Measurements from ENCODE around the gene UBAP1. TPM values are rescaled to one million over a fixed set of nuclear protein-coding genes. Genes with fewer than 3 reads are reported as not detected.
"Not testable (repeated sequence)": the region's sequence is repeated elsewhere in the genome, so short reads cannot be mapped to it uniquely, and the experiment has no call there.

The UBAP1 gene
- total RNA-seq, 1 donor from 2014 or later: 30.6 TPM

- POLR2A ChIA-PET: no interaction called here
- H3K27me3 Mint-ChIP-seq: no peaks in the 10 kb centered on the region
- CTCF ChIA-PET: interaction anchor here (2.0 kb wide), 1 partner anchor 228 kb away, joined by 5 read pairs; no protein-coding TSS in a partner anchor
- peaks cover 67% of the 10 kb centered on the region for H3K36me3 Mint-ChIP-seq (ENCODE audit: low read depth)
- no peaks in the 10 kb centered on the region for H3K9me3 Mint-ChIP-seq
- DNase-seq: no peak
- no peaks in the 10 kb centered on the region for H3K4me1 Mint-ChIP-seq
- ATAC-seq (ENCODE audit: low read depth): no peak
- H3K27ac Mint-ChIP-seq: no peak overlapping the region
- no peak overlapping the region for H3K4me3 Mint-ChIP-seq
- TF ChIP-seq, protein P1, sequence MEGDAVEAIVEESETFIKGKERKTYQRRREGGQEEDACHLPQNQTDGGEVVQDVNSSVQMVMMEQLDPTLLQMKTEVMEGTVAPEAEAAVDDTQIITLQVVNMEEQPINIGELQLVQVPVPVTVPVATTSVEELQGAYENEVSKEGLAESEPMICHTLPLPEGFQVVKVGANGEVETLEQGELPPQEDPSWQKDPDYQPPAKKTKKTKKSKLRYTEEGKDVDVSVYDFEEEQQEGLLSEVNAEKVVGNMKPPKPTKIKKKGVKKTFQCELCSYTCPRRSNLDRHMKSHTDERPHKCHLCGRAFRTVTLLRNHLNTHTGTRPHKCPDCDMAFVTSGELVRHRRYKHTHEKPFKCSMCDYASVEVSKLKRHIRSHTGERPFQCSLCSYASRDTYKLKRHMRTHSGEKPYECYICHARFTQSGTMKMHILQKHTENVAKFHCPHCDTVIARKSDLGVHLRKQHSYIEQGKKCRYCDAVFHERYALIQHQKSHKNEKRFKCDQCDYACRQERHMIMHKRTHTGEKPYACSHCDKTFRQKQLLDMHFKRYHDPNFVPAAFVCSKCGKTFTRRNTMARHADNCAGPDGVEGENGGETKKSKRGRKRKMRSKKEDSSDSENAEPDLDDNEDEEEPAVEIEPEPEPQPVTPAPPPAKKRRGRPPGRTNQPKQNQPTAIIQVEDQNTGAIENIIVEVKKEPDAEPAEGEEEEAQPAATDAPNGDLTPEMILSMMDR (IDR thresholded peaks at IDR 0.05): no peak
- intact Hi-C loops (cut with micrococcal nuclease): loop anchor here (5.0 kb wide), 1 partner anchor 63 kb away; the partner anchor contains the start of gene UBAP1
These were observed 61.2 kb downstream of the UBAP1 start for GRCh38 chr9:34240006-34240405.

DNA sequence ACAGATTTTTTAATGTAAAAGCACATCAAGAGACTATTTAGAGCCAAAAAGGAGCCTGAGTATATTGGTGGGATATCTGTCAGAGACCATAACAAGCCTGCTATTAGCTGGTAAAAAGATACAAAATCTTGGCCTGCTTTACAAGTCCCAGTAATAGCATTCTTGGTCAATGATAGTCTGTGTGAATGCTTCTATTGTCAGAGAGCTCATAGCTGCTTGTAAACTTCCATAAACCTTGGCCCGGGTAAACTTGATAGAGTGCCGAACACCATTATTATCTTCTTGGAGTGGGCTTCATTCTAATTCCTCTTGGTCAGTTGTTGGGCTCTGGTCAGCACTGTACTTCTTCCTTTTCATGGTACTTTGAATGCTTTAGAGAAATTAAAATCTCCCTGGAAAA is 64.0 kb downstream of the UBAP1 start:
- ChIA-PET CTCF (no interaction called here), POLR2A (no interaction called here)
- no peaks in the 10 kb centered on the region for H3K4me1 Mint-ChIP-seq
- no peak for DNase-seq
- H3K36me3 Mint-ChIP-seq (ENCODE audit: low read depth): peaks cover 63% of the 10 kb centered on the region
- intact Hi-C loops (cut with micrococcal nuclease): loop anchor here (5.0 kb wide), 1 partner anchor 66 kb away; the partner anchor contains the start of gene UBAP1
- H3K9me3 Mint-ChIP-seq: no peaks in the 10 kb centered on the region
- no peak for ATAC-seq (ENCODE audit: low read depth)
- no peaks in the 10 kb centered on the region for H3K27me3 Mint-ChIP-seq
- no peak overlapping the region for H3K27ac Mint-ChIP-seq
- TF ChIP-seq, protein P1 (IDR thresholded peaks at IDR 0.05): no peak
- H3K4me3 Mint-ChIP-seq: no peak overlapping the region

DNA sequence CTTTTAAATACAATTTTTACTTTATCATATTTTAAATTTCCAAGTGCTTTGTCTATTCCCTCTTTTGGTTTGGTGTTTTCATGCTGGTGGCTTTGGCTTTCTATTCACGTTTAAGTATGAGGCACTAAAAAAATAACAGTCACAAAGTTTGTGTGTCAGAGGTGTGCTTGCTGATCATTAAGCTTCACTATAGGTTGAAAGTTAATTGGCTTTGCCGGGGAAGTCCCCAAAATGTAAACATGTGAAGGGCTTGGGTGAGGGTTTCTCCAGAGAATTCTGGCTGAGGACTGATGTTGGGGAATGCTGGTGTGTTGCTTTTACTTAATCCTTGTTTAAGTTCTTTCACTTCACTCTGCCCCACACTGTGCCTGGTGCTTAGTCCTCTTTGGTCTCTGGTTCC is 66.4 kb downstream of the UBAP1 start:
- ATAC-seq (ENCODE audit: low read depth); H3K27me3 Mint-ChIP-seq; H3K27ac Mint-ChIP-seq; H3K4me1 Mint-ChIP-seq; intact Hi-C loops (cut with micrococcal nuclease); DNase-seq; POLR2A ChIA-PET; CTCF ChIA-PET; H3K9me3 Mint-ChIP-seq; H3K4me3 Mint-ChIP-seq: not testable (repeated sequence)
- peaks cover 68% of the 10 kb centered on the region for H3K36me3 Mint-ChIP-seq (ENCODE audit: low read depth)

DNA sequence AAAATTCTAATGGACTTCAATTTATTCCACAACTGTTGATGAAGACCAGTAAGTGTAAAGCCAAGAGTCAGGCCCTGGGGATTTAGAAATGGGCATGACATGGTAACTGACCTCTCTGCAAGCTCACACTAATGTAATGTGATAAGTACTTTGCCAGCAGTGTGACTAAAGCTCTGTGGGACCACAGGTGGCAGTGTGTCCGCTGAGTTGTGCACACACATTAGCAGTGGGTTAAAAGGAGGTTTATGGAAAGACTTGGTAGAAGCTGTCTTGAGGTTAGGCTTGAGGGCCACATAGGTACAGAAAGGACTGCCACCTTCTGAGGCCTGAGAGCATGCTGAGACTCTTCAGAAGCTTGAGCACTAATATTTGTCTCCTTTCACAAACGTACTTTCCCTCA is 67.6 kb downstream of the UBAP1 start:
- no peak for DNase-seq
- no peak overlapping the region for H3K4me3 Mint-ChIP-seq
- intact Hi-C loops (cut with micrococcal nuclease): no loop called here
- no peak overlapping the region for H3K27ac Mint-ChIP-seq
- no peaks in the 10 kb centered on the region for H3K9me3 Mint-ChIP-seq
- TF ChIP-seq, protein P1 (IDR thresholded peaks at IDR 0.05): no peak
- ATAC-seq (ENCODE audit: low read depth): no peak
- CTCF ChIA-PET: no interaction called here
- H3K4me1 Mint-ChIP-seq: no peaks in the 10 kb centered on the region
- POLR2A ChIA-PET: interaction anchor here (0.6 kb wide), 1 partner anchor 23 kb away, joined by 3 read pairs; no protein-coding TSS in a partner anchor
- H3K36me3 Mint-ChIP-seq (ENCODE audit: low read depth): peaks cover 73% of the 10 kb centered on the region
- H3K27me3 Mint-ChIP-seq: no peaks in the 10 kb centered on the region

DNA sequence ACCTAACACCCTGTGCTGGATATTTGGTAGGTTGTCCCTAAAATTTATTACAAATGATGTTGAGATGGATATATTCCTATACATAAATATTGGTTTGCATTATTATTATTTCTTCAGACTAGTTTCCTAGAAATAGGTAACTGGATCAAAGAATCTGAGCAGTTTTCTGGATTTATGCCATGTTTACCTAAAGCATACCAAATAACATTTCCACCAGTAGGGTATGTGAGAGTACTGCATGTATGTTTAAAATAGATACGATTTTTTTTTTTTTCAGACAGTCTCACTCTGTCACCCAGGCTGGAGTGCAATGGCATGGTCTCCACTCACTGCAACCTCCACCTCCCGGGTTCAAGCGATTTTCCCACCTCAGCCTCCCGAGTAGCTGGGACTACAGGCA is 68.9 kb downstream of the UBAP1 start:
- peaks cover 74% of the 10 kb centered on the region for H3K36me3 Mint-ChIP-seq (ENCODE audit: low read depth)
- POLR2A ChIA-PET; DNase-seq; ATAC-seq (ENCODE audit: low read depth); H3K27me3 Mint-ChIP-seq; H3K27ac Mint-ChIP-seq; CTCF ChIA-PET; H3K4me3 Mint-ChIP-seq; H3K4me1 Mint-ChIP-seq; intact Hi-C loops (cut with micrococcal nuclease); H3K9me3 Mint-ChIP-seq: not testable (repeated sequence)

GRCh38 chr9:34249274-34249673 is 70.4 kb downstream of the UBAP1 start:
- CTCF ChIA-PET: no interaction called here
- intact Hi-C loops (cut with micrococcal nuclease): no loop called here
- Mint-ChIP-seq H3K4me1 (peaks cover 6% of the 10 kb centered on the region), H3K27ac (no peak overlapping the region), H3K27me3 (no peaks in the 10 kb centered on the region), H3K9me3 (no peaks in the 10 kb centered on the region), H3K4me3 (no peak overlapping the region), H3K36me3 (ENCODE audit: low read depth) (peaks cover 70% of the 10 kb centered on the region)
- DNase-seq (no peak), ATAC-seq (ENCODE audit: low read depth) (no peak)
- TF ChIP-seq, protein P1 (IDR thresholded peaks at IDR 0.05): no peak
- POLR2A ChIA-PET: no interaction called here

Measured in activated B cell treated with CpG ODN at 0.5 μM for 24 hours (primary cell).